HG03439 (cell line): ENCODE results near the gene CASP1.
A peak's percentile ranks its signal among the peaks of the same experiment; 100 is the strongest.

ENCODE experiments used
- ATAC-seq: cut with Tn5 transposase; IDR thresholded peaks from one replicate; pipeline ENCODE4 v1.9.1; 2021; ENCODE audit warnings: mild to moderate bottlenecking, moderate library complexity; ENCODE audit not compliant: unreplicated experiment

The CASP1 gene

DNA sequence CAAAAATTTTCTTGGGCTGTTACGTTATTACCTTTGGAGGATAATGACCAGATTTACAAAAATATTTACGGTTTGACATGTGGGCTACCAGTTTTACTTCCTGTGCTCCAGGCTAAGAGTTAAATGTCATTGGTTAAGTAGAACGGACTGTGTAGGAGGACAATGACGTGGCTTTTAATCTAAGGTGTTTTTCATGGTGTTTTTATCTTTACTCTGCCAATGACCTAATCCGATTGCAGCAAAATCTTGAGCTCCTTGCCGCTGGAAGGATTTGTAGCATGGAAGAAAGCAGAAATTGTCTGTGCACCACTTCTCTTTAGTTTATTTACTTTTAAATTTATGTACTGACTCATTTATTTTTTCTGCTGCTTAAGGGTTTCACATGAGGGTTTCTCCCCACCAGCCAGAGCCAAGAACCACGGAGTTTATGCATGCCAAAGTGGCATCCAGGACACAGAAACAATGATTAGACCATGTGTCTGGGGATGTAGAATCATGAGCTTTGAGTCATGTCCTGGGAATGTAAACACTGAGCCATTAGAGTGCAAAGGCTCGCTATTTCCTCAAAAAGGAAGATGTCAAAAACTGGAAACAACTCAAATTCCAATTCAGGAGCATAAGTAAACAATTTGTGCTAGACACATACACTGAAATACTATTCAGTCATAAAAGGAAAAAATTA is 12.1 kb upstream of the CASP1 start:
- ATAC-seq = no peak

DNA sequence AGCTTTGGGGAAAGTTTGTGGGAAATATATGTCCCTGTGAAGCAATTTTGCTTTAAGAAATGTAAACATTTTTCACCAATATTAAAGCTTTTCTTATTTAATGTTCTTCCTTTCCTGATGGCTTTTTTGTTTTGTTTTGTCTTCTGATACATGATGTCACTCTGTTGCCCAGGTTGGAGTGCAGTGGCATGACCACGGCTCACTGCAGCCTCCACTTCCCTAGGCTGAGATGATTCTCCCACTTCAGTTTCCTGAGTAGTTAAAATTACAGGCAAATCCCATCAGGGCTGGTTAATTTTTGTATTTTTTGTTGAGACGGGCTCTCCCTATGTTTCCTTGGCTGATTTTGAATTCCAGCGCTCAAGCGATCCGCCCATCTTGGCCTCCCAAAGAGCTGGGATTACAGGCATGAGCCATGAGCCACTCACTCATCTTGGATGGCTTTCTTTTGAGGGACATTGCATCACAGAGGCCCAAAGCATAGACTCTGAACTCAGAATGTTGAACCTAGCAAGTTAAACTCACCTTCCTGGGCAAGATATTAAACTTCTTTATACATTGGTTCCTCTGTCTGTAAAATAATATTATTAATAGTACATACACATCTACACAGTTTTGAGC is 10.8 kb upstream of the CASP1 start:
- ATAC-seq = no peak

GRCh38 chr11:105044557-105045524 is 9.9 kb upstream of the CASP1 start, which contains the start of gene CARD16:
Gene CARD16 (minus strand): TSS chr11:105045335. CDS start chr11:105045297, 38 bp downstream.
- ATAC-seq = peak; percentile 99

DNA sequence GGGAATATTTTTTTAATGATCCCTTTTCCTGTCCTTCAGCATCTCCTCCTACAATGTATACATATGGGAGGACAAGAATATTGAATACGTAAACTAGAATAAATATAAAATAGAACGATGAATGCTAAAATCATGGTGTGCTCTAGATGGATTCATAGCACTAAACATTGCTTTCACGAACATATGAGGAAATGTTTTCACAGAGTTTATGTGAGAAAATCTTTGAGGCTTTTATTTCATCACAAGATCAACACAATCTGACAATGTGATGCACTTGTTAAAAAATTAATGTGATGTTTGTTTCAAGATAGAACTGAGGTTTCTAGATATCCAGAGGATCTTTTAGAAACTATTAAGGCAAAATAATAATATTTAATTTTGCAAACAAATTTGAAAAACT is 7.2 kb upstream of the CASP1 start:
- no peak for ATAC-seq

DNA sequence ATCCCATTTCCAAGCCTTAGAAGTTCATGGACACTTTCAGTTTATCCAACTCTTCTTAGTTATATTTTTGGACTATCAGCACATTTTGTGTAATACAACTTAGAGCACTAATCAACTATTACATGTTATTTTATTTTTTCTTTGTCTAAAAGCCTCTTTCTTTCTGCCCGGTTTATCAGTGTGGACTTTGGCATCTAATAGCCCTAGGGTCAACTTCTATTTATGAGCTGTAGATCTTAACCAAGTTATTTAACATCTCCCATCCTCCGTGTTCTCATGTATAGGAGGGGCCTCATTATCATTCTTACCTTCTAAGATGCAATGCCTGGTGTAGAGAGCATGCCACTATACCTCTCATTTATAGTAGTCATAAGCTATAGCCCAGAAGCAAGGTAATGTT is 5.8 kb upstream of the CASP1 start:
- ATAC-seq = no peak

DNA sequence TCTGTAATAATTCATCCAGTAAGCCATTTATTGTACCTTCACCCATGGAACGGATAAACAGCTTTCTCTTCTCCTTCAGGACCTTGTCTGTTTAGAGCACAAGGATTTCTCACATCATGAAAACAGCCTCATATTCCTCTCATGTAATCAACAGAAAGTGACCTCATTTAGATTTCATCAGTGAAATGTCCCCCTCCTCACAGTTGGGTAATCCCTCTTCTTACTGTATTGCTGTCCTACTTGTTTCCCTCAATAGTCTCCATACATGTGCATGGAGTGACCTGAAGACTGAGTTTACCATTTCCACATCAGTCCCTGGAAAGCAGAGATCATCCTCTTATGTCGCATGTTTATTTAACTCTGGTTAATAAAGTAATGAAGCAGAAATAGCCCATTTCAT is 556 bp downstream of the CASP1 start:
- peak; percentile 16 for ATAC-seq

GRCh38 chr11:105033781-105034180 is 1.2 kb downstream of the CASP1 start:
- no peak for ATAC-seq

GRCh38 chr11:105033343-105033742 is 1.6 kb downstream of the CASP1 start:
- ATAC-seq = no peak

DNA sequence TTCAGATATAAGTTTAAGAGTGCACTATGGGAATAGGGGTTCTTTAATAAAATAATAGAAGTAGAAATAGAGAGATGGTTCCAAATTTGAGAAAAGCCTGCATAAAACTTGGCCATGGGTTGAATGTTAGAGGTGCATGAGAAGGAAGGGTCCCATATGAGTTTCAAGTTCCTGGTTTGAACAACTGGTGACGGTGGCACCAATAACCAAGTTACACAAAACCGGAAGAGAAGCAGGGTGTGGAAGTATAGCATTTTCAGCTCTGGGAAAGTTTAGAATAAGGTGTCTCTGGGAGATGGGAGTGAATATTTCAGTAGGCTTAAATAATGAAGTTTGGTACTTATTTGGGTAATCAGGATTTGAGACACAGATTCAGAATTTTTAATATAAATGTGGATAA is 2.4 kb downstream of the CASP1 start:
- ATAC-seq = no peak

DNA sequence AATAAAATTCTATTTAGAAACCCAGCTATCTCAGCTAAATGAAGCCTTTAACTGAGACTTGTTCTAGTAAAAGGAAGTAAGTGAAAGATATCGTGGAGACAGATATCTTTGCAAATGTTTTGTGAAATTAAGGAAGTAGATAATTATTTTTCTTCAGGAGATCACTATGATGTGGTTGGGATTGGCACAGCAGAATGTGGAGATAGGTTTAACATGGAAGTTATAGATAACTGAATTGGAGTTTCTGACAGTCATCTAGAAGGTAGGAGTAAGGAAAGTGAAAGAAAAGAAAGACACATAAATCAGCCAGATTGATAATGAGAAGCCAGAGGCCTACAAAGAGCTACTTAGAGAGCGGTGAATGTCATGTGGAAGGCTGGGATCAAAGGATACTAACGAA is 7.3 kb downstream of the CASP1 start:
- ATAC-seq = no peak

DNA sequence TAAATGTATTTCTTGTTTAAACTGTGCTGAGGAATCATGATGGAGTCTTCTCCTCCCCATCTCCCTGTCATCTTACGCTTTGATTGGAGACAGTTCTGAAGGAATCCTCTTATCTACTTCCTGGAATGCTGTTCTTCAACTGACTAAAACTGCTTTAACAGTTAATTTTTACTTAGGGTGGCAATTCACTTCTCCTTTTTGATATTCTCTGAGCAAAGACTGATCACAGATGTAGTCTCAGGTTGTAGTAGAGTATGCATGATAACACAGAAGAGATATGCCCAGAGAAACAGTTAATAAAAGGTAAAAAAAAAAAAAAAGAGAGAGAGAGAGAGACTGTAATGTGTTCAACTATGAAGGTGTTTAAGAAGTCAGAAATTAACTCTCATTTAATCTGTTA is 10.6 kb downstream of the CASP1 start:
- ATAC-seq = no peak

GRCh38 chr11:105023003-105023402 is 11.9 kb downstream of the CASP1 start, which contains the start of gene CASP5:
Gene CASP5 (minus strand): TSS chr11:105023168. CDS start chr11:105023136, 32 bp downstream.
- no peak for ATAC-seq

DNA sequence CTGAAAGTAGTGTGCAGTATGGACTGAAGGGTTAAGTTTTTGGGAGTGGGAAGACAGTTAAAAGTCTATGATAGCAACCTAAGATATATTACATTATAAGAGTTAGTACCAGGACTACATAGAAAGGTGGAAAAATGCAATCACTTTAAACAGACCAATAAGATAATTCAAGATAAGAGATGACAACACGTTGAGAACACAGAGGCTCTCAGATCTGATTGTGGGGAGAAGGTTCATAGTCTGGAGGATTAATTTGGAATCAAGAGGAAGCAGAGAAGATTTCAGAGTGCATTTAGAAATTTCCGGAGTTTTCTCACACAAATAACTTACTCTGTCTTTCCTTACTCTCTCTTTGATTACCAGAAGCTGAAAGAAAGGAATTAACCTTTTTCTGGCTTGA is 12.4 kb downstream of the CASP1 start:
- ATAC-seq = no peak

GRCh38 chr11:105007463-105007862 is 27.5 kb downstream of the CASP1 start:
- ATAC-seq = no peak

- no peak for ATAC-seq
These were observed 29.5 kb downstream of the CASP1 start for GRCh38 chr11:105005451-105005845.

DNA sequence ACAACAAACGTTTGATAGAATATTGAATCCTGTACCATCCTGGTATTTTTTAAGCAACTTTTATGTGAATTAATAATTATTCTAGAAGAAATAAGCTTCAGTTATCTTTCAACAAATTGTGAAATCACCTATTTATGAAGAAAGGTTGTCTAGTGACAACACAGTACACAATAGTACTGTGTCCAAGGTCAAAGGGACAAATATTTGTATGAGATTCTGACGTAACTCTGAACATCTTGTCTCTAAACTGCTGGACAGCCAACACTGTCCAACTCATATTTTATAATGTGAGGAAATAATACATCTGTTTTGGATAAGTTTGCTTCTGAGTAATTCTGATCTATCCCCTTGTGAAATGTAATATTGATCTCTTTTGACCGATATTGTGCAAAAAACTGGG is 30.9 kb downstream of the CASP1 start:
- ATAC-seq = no peak

GRCh38 chr11:105003151-105003550 is 31.8 kb downstream of the CASP1 start:
- no peak for ATAC-seq

DNA sequence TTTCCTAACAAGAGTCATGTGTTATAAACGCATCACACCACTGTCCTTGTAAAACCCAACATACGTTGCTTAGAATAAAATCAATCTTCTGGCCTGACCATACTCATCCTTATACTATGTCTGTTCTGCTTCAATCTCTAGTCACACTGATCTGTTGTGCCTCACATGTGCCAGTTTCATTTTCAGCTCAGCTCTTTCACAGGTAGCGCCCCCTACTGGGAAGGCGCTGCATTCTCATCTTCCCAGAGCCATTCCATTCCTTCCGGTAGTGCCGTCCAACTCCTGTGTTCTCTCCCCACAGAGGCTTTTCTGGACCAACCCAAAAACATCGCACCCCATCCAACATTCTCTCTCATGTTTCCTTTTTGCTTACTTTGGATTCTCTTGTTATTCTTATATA is 34.1 kb downstream of the CASP1 start:
- peak; percentile 85 for ATAC-seq

- no peak for ATAC-seq
These were observed 34.8 kb downstream of the CASP1 start for GRCh38 chr11:105000167-105000566.

DNA sequence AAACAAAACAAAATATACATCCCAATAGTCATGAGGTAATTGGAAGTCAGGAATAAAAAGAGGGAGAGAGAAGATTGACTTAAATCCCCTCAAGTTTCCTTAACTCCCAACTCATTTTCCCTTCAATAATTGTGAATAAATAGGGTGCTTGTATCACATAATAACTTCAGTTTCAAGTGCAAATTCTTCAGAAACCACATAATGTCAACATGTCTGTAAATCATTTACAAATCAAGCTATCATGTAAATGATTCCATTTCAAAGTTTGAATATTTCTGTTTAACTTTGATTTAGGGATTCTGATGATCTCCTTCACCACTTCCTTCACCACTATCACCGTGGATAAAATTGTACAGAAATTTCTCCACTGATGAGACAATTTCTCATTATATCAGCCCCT is 35.2 kb downstream of the CASP1 start:
- ATAC-seq = no peak

DNA sequence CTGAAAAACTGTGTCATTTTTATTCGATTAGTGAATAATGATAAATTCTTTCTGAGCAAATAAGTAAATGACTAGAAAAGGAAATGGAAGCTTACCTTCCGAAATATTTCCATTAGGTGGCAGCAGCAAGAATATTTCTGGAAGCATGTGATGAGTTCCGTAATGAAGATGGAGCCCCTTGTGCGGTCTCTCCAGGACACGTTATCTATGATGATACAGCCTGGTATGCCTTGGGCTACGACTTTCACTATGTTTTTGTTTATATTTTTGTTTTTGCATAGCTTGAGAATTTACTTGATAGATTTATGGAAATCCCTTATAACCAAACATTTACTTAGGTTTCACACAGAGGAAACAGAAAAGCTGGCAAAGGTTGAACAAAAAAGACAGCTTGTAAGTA is 37.7 kb downstream of the CASP1 start:
- no peak for ATAC-seq

DNA sequence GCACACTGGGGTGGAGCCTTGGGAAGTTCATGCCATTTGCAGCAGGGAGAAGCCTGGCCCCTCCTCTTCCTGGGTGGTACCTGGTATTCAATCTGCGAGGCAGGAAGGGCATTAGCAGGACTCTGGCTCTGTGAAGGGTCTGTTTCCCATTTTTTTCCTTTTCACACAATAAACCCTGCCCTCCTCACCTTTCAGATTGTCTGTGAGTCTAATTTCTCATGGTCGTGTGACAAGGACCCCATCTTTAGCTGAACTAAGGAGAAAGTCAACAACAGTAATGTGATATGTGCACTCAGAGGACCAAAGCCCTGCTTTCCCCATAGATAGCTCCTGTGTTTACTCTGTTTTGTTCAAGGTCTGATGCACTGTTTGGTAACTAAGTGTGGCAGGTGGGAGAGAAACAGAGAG is 39.9 kb downstream of the CASP1 start:
- no peak for ATAC-seq
